ENCODE measurements around the gene GTF2F2. TPM values are rescaled to one million over a fixed set of nuclear protein-coding genes. Genes with fewer than 3 reads are reported as not detected.

The GTF2F2 gene
- polyA plus RNA-seq, 2 of the 4 experiments (the other 2 are of a cell fraction): 21.0 to 30.0 TPM

DNA sequence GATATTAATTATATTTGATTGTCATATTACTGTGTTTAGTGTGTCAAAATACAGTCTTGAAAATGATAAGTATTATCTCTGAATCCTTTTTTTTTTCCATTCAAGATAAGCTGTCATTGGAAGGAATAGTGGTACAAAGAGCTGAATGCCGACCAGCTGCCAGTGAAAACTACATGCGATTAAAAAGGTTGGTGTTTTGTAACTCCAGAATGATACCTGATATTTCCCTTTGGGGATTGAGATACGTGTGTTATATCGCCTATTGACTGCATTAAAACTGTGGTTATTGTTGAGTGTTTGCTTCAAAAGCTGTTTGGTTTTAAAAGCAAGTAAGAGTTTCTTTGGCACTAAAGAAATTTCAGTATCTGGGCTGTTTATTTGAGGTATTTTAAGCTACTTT, 87.0 kb downstream of the GTF2F2 start (continued):
- no peak for TF ChIP-seq REST (IDR thresholded peaks at IDR 0.05)

GRCh38 chr13:45208132-45208531, 87.8 kb downstream of the GTF2F2 start:
- FAIRE-seq (no peak), DNase-seq (ENCODE audit: low read depth in 1 of 2, low spot score in 1 of 2) (no peak), ATAC-seq (no peak)
- Histone ChIP-seq H3K4me2 (no peak overlapping the region), H3K9me3 (no peaks in the 10 kb centered on the region), H3K27ac (peak overlapping the region in 1 of 2 experiments; percentile 80; a peak in 3 of 6 replicates), H3K4me1 (peaks cover 48% of the 10 kb centered on the region), H3K4me3 (no peak overlapping the region)
- TF ChIP-seq SMC3 (IDR thresholded peaks at IDR 0.05): no peak
- no peak for TF ChIP-seq PHF8 (IDR thresholded peaks at IDR 0.05; ENCODE audit: borderline replicate concordance, low read depth)
- no peak for TF ChIP-seq FOSL2 (IDR thresholded peaks at IDR 0.05)
- no peak for TF ChIP-seq FOSL2 (CRISPR knock-in tag; IDR thresholded peaks at IDR 0.05)
- no peak for TF ChIP-seq CBX8 (IDR thresholded peaks at IDR 0.05)
- TF ChIP-seq, protein P1, sequence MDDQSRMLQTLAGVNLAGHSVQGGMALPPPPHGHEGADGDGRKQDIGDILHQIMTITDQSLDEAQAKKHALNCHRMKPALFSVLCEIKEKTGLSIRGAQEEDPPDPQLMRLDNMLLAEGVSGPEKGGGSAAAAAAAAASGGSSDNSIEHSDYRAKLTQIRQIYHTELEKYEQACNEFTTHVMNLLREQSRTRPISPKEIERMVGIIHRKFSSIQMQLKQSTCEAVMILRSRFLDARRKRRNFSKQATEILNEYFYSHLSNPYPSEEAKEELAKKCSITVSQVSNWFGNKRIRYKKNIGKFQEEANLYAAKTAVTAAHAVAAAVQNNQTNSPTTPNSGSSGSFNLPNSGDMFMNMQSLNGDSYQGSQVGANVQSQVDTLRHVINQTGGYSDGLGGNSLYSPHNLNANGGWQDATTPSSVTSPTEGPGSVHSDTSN (IDR thresholded peaks at IDR 0.05): no peak
- no peak for TF ChIP-seq REST (IDR thresholded peaks at IDR 0.05)
- no peak for TF ChIP-seq ATOH8 (CRISPR knock-in tag; IDR thresholded peaks at IDR 0.05; ENCODE audit: low read depth)
- no peak for TF ChIP-seq FOXS1 (CRISPR knock-in tag; IDR thresholded peaks at IDR 0.05)
- no peak for TF ChIP-seq ELK1 (IDR thresholded peaks at IDR 0.05; ENCODE audit: low read depth, low read length)
- TF ChIP-seq RCOR1 (IDR thresholded peaks at IDR 0.05; ENCODE audit: low read depth, low read length): no peak
- no peak for TF ChIP-seq HES2 (IDR thresholded peaks at IDR 0.05)
- no peak for TF ChIP-seq EHF (CRISPR knock-in tag; IDR thresholded peaks at IDR 0.05)
- TF ChIP-seq GATA3 (IDR thresholded peaks at IDR 0.05; ENCODE audit: borderline replicate concordance): no peak
- no peak for TF ChIP-seq HDAC2 (IDR thresholded peaks at IDR 0.05)
- TF ChIP-seq RARB (CRISPR knock-in tag; IDR thresholded peaks at IDR 0.05): no peak
- no peak for TF ChIP-seq E2F6 (IDR thresholded peaks at IDR 0.05; ENCODE audit: borderline replicate concordance, low read depth)
- TF ChIP-seq ZFP36 (IDR thresholded peaks at IDR 0.05; ENCODE audit: borderline replicate concordance, partially characterized antibody): no peak
- 90% methylated on average over 2 of the region's 2 CpGs for WGBS (ENCODE audit: missing lambda C conversion rate)
- ChIA-PET POLR2A (no interaction called here), CTCF (interaction anchor here (1.7 kb wide), 1 partner anchor 73 kb away, joined by 5 read pairs; no protein-coding TSS in a partner anchor)

All from A549 (cell line).